Upper lobe of left lung (tissue), 6 donors: Measurements from ENCODE around the gene SCN7A. TPM values are rescaled to one million over a fixed set of nuclear protein-coding genes. Genes with fewer than 3 reads are reported as not detected.

ENCODE experiments used
- ATAC-seq, 2 donors: fragments of 200-7000 bp; cut with Tn5 transposase; one replicate each; pipeline ENCODE4 v1.9.1; 2022; ENCODE audit warnings: mild to moderate bottlenecking in 2 of 2, moderate library complexity in 2 of 2; ENCODE audit not compliant: low FRiP score in 2 of 2
- DNase-seq, 2 donors: peaks; one replicate each; pipeline ENCODE4 v3.0.0-alpha.2; 2019 to 2020
- H3K27ac ChIP-seq, 4 donors: fragments of 200-600 bp; sonication (generic); one replicate each; pipeline ENCODE4 v1.5.1; 2016 to 2019
- H3K27me3 ChIP-seq, 4 donors: fragments of 200-600 bp; sonication (generic); one replicate each; pipeline ENCODE4 v1.5.1; 2017 to 2019
- H3K36me3 ChIP-seq, 4 donors: fragments of 200-600 bp; sonication (generic); one replicate each; pipeline ENCODE4 v1.5.1; 2016 to 2019
- H3K4me1 ChIP-seq, 4 donors: fragments of 200-600 bp; sonication (generic); one replicate each; pipeline ENCODE4 v1.5.1; 2018 to 2019
- H3K4me3 ChIP-seq, 4 donors: fragments of 200-600 bp; sonication (generic); one replicate each; pipeline ENCODE4 v1.5.1; 2017 to 2019; ENCODE audit warnings: mild to moderate bottlenecking in 2 of 4, moderate library complexity in 1 of 4
- H3K9me3 ChIP-seq, 4 donors: fragments of 200-600 bp; sonication (generic); one replicate each; pipeline ENCODE4 v1.5.1; 2018 to 2019
- CTCF ChIP-seq, 6 experiments: fragments of 450-650 bp in 4 of 6; fragments of 200-600 bp in 2 of 6; sonication (generic) in 2 of 6; IDR thresholded peaks; one replicate each; pipeline ENCODE4 v1.5.1; 2016 to 2019; ENCODE audit warnings: antibody characterized with exemption in 6 of 6
- EP300 ChIP-seq, 4 donors: sonication (generic); formaldehyde crosslinking; IDR thresholded peaks; one replicate each; pipeline ENCODE4 v1.5.1; 2017; ENCODE audit warnings: antibody characterized with exemption in 4 of 4, control low read depth in 2 of 4
- POLR2A ChIP-seq, 4 donors: fragments of 450-650 bp; IDR thresholded peaks; one replicate each; pipeline ENCODE4 v1.5.1; 2016 to 2017; ENCODE audit warnings: antibody characterized with exemption in 4 of 4, mild to moderate bottlenecking in 2 of 4
- POLR2AphosphoS5 ChIP-seq, 2 donors: sonication (generic); formaldehyde crosslinking; IDR thresholded peaks; one replicate each; pipeline ENCODE4 v1.5.1; 2017; ENCODE audit warnings: antibody characterized with exemption in 2 of 2
- WGBS, 2 donors: methylation state at CpG; one replicate each; pipeline ENCODE4 v1.1.5; 2017 to 2018; 5-methylcytosine and 5-hydroxymethylcytosine counted together
- total RNA-seq, 6 donors: library from RNA; depleted of rRNA in 4 of 6; stranded (reverse); fragments of >200 nt in 4 of 6; gene quantifications; one replicate each; pipeline versions ENCODE4 v1.1.0 to v1.2.1, GENCODE V29; 2016 to 2021
- donor health status: DM: no; HTN: no; CAD: no; lungs with moderate emphysema.
- donor health status: DM: no; HTN: yes; CAD: no; lungs with severe emphysema.

The SCN7A gene
- total RNA-seq, 6 donors from 2014 or later = 37.8 to 99.9 (median 60.0) TPM

GRCh38 chr2:166373539-166373938, 120.5 kb downstream of the SCN7A start:
- Histone ChIP-seq H3K9me3 (no peaks in the 10 kb centered on the region), H3K4me1 (peaks cover 4 to 21% (median 7%) of the 10 kb centered on the region in 4 donors), H3K27me3 (peaks cover 0 to 6% (median 0%) of the 10 kb centered on the region in 4 donors), H3K4me3 (no peak overlapping the region), H3K36me3 (no peaks in the 10 kb centered on the region), H3K27ac (no peak overlapping the region)
- no peak for DNase-seq
- ATAC-seq = no peak
- no peak for TF ChIP-seq POLR2A (IDR thresholded peaks at IDR 0.05)
- TF ChIP-seq EP300 (IDR thresholded peaks at IDR 0.05) = no peak
- no peak for TF ChIP-seq POLR2AphosphoS5 (IDR thresholded peaks at IDR 0.05)
- no peak for TF ChIP-seq CTCF (IDR thresholded peaks at IDR 0.05)

GRCh38 chr2:166373105-166373504, 120.9 kb downstream of the SCN7A start:
- Histone ChIP-seq H3K4me3 (no peak overlapping the region), H3K27ac (no peak overlapping the region), H3K4me1 (peaks cover 4 to 21% (median 7%) of the 10 kb centered on the region in 4 donors), H3K9me3 (no peaks in the 10 kb centered on the region), H3K27me3 (peaks cover 0 to 6% (median 0%) of the 10 kb centered on the region in 4 donors), H3K36me3 (no peaks in the 10 kb centered on the region)
- no peak for ATAC-seq
- DNase-seq = no peak
- 44 to 59% methylated on average over 2 of the region's 2 CpGs for WGBS, 2 donors
- TF ChIP-seq CTCF (IDR thresholded peaks at IDR 0.05) = no peak
- TF ChIP-seq POLR2A (IDR thresholded peaks at IDR 0.05) = no peak
- TF ChIP-seq EP300 (IDR thresholded peaks at IDR 0.05) = no peak
- no peak for TF ChIP-seq POLR2AphosphoS5 (IDR thresholded peaks at IDR 0.05)

DNA sequence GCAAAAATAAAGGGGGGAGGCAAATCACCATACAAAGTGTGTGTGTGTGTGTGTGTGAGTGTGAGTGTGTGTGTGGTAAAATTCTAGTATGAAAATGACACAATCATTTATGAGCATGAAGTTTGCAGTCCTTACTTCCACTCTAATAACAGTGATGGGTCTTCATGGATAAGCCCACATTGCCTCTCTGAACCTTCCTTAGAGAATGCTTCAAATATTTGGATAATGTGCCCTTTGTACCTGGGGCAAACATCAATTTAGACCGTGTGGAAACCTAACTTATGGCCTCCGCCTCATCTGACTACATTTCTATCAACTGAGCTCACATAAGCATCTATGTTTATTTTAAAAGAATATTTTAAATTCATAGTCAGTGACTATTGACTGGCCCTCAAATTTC, 122.0 kb downstream of the SCN7A start:
- H3K27ac ChIP-seq = no peak overlapping the region
- H3K4me1 ChIP-seq = peaks cover 4 to 21% (median 7%) of the 10 kb centered on the region in 4 donors
- TF ChIP-seq POLR2A (IDR thresholded peaks at IDR 0.05) = no peak
- TF ChIP-seq CTCF (IDR thresholded peaks at IDR 0.05) = no peak
- TF ChIP-seq POLR2AphosphoS5 (IDR thresholded peaks at IDR 0.05) = no peak
- no peak for TF ChIP-seq EP300 (IDR thresholded peaks at IDR 0.05)
- H3K4me3 ChIP-seq = no peak overlapping the region
- H3K9me3 ChIP-seq = no peaks in the 10 kb centered on the region
- peaks cover 0 to 6% (median 0%) of the 10 kb centered on the region in 4 donors for H3K27me3 ChIP-seq
- no peaks in the 10 kb centered on the region for H3K36me3 ChIP-seq
- ATAC-seq = no peak
- DNase-seq = no peak
- WGBS, 2 donors = 76 to 79% methylated on average over 2 of the region's 2 CpGs

GRCh38 chr2:166365803-166366420, 128.1 kb downstream of the SCN7A start:
- H3K4me3 ChIP-seq = no peak overlapping the region
- WGBS, 2 donors = 80 to 85% methylated on average over 6 of the region's 6 CpGs
- no peak for DNase-seq
- no peaks in the 10 kb centered on the region for H3K4me1 ChIP-seq
- no peaks in the 10 kb centered on the region for H3K27me3 ChIP-seq
- no peak overlapping the region for H3K27ac ChIP-seq
- no peak for ATAC-seq
- H3K9me3 ChIP-seq = no peaks in the 10 kb centered on the region
- H3K36me3 ChIP-seq = no peaks in the 10 kb centered on the region
- TF ChIP-seq EP300 (IDR thresholded peaks at IDR 0.05) = no peak
- TF ChIP-seq CTCF (IDR thresholded peaks at IDR 0.05) = no peak
- TF ChIP-seq POLR2A (IDR thresholded peaks at IDR 0.05) = no peak
- no peak for TF ChIP-seq POLR2AphosphoS5 (IDR thresholded peaks at IDR 0.05)

GRCh38 chr2:166365239-166365638, 128.8 kb downstream of the SCN7A start:
- Histone ChIP-seq H3K4me3 (no peak overlapping the region), H3K27ac (no peak overlapping the region), H3K4me1 (no peaks in the 10 kb centered on the region), H3K27me3 (no peaks in the 10 kb centered on the region), H3K36me3 (no peaks in the 10 kb centered on the region), H3K9me3 (no peaks in the 10 kb centered on the region)
- WGBS, 2 donors = 88 to 99% methylated on average over 3 of the region's 3 CpGs
- no peak for DNase-seq
- ATAC-seq = no peak
- TF ChIP-seq POLR2AphosphoS5 (IDR thresholded peaks at IDR 0.05) (no peak), CTCF (IDR thresholded peaks at IDR 0.05) (no peak), POLR2A (IDR thresholded peaks at IDR 0.05) (no peak), EP300 (IDR thresholded peaks at IDR 0.05) (no peak)
